T-helper 1 cell treated with Interleukin-12 subunit alpha and Interleukin-12 subunit beta and Interleukin-4 antibody, amounts not matched to agents 30 ng/mL and 1 ng/mL, for 36 hours (primary cell): ENCODE results near the gene EPB41. TPM values are rescaled to one million over a fixed set of nuclear protein-coding genes. Genes with fewer than 3 reads are reported as not detected.

Experiments used
- intact Hi-C: fragments of 100-400 bp; cut with micrococcal nuclease; formaldehyde crosslinking; loops from one replicate; pipeline ENCODE4 v1.15.1; 2024
- total RNA-seq: library from RNA; stranded (reverse); gene quantifications from 2 replicates; pipeline ENCODE4 v1.2.3, GENCODE V29; 2022

Gene EPB41
- total RNA-seq, 1 donor from 2014 or later, result 125 TPM

- intact Hi-C loops, result no loop called here
Observed at GRCh38 chr1:28890435-28890834, 23.9 kb upstream of the EPB41 start.

GRCh38 chr1:28890836-28891235, 23.5 kb upstream of the EPB41 start:
- intact Hi-C loops, result no loop called here

GRCh38 chr1:28891256-28891655, 23.1 kb upstream of the EPB41 start:
- intact Hi-C loops, result no loop called here

- intact Hi-C loops, result no loop called here
Observed at GRCh38 chr1:28893403-28894102, 20.8 kb upstream of the EPB41 start.

- intact Hi-C loops, result no loop called here
Observed at GRCh38 chr1:28894785-28895184, 19.6 kb upstream of the EPB41 start.

- intact Hi-C loops, result no loop called here
Observed at GRCh38 chr1:28895896-28896608, 18.3 kb upstream of the EPB41 start.

GRCh38 chr1:28896609-28896986, 17.8 kb upstream of the EPB41 start:
- intact Hi-C loops, result no loop called here

GRCh38 chr1:28897789-28898188, 16.6 kb upstream of the EPB41 start:
- intact Hi-C loops, result no loop called here

GRCh38 chr1:28898405-28898881, 15.9 kb upstream of the EPB41 start:
- intact Hi-C loops, result no loop called here

GRCh38 chr1:28899267-28899666, 15.1 kb upstream of the EPB41 start:
- intact Hi-C loops, result no loop called here

- intact Hi-C loops, result no loop called here
Observed at GRCh38 chr1:28900562-28900961, 13.8 kb upstream of the EPB41 start.

- intact Hi-C loops, result no loop called here
Observed at GRCh38 chr1:28902738-28903137, 11.6 kb upstream of the EPB41 start.

GRCh38 chr1:28905921-28906666, 8.3 kb upstream of the EPB41 start:
- intact Hi-C loops, result no loop called here

- intact Hi-C loops, result no loop called here
Observed at GRCh38 chr1:28909198-28909597, 5.2 kb upstream of the EPB41 start.

GRCh38 chr1:28910379-28911115, 3.8 kb upstream of the EPB41 start:
- intact Hi-C loops, result loop anchor here (10.0 kb wide), 1 partner anchor 214 kb away; the partner anchor contains the start of gene TMEM200B

- intact Hi-C loops, result loop anchor here (1.0 to 10.0 kb wide), 4 partner anchors 29 to 267 kb away; partner anchors contain the start of genes SRSF4 and TMEM200B
Observed at GRCh38 chr1:28913786-28914227, 562 bp upstream of the EPB41 start.

GRCh38 chr1:28915031-28915895, 894 bp downstream of the EPB41 start:
- intact Hi-C loops, result loop anchor here (1.0 to 10.0 kb wide), 2 partner anchors 12 to 210 kb away; partner anchors contain the start of gene TMEM200B

GRCh38 chr1:28917757-28918118, 3.4 kb downstream of the EPB41 start:
- intact Hi-C loops, result loop anchor here (10.0 kb wide), 1 partner anchor 207 kb away; the partner anchor contains the start of gene TMEM200B

GRCh38 chr1:28921286-28921869, 7.0 kb downstream of the EPB41 start:
- intact Hi-C loops, result no loop called here
